Stomach (tissue), 4 donors: ENCODE results near the gene ELP4.

Source experiments
- EP300 ChIP-seq: sonication (generic); formaldehyde crosslinking; IDR thresholded peaks from one replicate; pipeline ENCODE4 v1.6.1; 2017; ENCODE audit warnings: antibody characterized with exemption
- POLR2A ChIP-seq, 4 donors: fragments of 450-650 bp; IDR thresholded peaks; one replicate each; pipeline ENCODE4 v1.6.1; 2016; ENCODE audit warnings: antibody characterized with exemption in 4 of 4, control low read depth in 2 of 4, mild to moderate bottlenecking in 1 of 4, moderate library complexity in 1 of 4
- POLR2AphosphoS5 ChIP-seq, 3 donors: sonication (generic); formaldehyde crosslinking; IDR thresholded peaks; one replicate each; pipeline ENCODE4 v1.6.1; 2016; ENCODE audit warnings: antibody characterized with exemption in 3 of 3
- TF ChIP-seq, protein P1 (sequence below), 7 experiments: fragments of 450-650 bp in 4 of 7; fragments of 200-600 bp in 3 of 7; sonication (generic) in 3 of 7; IDR thresholded peaks; one replicate each; pipeline ENCODE4 v1.5.1; 2016 to 2019; ENCODE audit warnings: antibody characterized with exemption in 7 of 7, control low read depth in 2 of 7, mild to moderate bottlenecking in 1 of 7

DNA sequence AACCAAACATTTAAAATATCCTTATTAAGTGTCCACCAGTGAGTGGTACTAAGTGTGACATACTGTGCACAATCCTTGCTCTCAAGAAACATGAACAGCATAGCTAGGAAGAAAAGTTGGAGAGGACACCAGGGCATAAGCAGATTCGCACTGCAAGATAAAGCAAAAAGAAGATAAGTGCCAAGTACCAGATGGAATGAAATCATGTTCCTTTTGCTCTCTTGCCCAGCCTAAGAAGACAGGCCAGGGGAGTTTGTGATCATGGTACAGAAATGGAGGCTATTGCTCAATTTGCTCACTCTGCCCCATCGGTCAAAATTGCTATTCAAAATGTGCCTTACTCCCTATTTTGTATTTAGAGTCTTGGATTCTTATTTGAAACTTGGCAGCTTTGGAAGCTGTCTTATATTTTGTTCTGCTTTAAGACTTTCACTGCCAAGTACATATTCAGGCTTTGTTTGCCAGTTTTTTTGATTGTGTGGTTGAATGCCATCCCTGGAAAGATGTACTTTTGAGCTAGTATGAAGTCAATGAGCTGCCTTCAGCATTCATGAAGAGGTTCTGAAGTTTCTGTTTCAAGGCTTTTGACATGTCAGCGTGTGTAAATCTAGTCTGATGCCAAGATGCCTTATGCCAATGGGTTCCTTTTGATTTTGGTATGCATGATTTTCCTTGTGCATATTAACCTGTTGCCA is 211.3 kb downstream of the ELP4 start:
- TF ChIP-seq, protein P1, sequence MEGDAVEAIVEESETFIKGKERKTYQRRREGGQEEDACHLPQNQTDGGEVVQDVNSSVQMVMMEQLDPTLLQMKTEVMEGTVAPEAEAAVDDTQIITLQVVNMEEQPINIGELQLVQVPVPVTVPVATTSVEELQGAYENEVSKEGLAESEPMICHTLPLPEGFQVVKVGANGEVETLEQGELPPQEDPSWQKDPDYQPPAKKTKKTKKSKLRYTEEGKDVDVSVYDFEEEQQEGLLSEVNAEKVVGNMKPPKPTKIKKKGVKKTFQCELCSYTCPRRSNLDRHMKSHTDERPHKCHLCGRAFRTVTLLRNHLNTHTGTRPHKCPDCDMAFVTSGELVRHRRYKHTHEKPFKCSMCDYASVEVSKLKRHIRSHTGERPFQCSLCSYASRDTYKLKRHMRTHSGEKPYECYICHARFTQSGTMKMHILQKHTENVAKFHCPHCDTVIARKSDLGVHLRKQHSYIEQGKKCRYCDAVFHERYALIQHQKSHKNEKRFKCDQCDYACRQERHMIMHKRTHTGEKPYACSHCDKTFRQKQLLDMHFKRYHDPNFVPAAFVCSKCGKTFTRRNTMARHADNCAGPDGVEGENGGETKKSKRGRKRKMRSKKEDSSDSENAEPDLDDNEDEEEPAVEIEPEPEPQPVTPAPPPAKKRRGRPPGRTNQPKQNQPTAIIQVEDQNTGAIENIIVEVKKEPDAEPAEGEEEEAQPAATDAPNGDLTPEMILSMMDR (IDR thresholded peaks at IDR 0.05), result no peak
- no peak for TF ChIP-seq POLR2AphosphoS5 (IDR thresholded peaks at IDR 0.05)
- no peak for TF ChIP-seq POLR2A (IDR thresholded peaks at IDR 0.05)
- no peak for TF ChIP-seq EP300
